Mesothelial cell of epicardium (in vitro differentiated cells): ENCODE measurements around the gene NEU3. TPM values are rescaled to one million over a fixed set of nuclear protein-coding genes. Genes with fewer than 3 reads are reported as not detected.

ENCODE experiments used
- DNase-seq, 2 experiments: peaks; one replicate each; pipeline ENCODE4 v3.0.0; 2021; ENCODE audit warnings: low spot score in 2 of 2; ENCODE audit not compliant: unreplicated experiment in 2 of 2
- H3K27ac Mint-ChIP-seq: 2 replicates; pipeline ENCODE4 v1.8.0; 2021; ENCODE audit warnings: mixed read lengths
- H3K27me3 Mint-ChIP-seq: 2 replicates; pipeline ENCODE4 v1.8.0; 2021; ENCODE audit warnings: low read depth, mixed read lengths
- H3K36me3 Mint-ChIP-seq: 2 replicates; pipeline ENCODE4 v1.8.0; 2021; ENCODE audit warnings: mixed read lengths
- H3K4me1 Mint-ChIP-seq: 2 replicates; pipeline ENCODE4 v1.8.0; 2021; ENCODE audit warnings: mixed read lengths
- H3K4me3 Mint-ChIP-seq: 2 replicates; pipeline ENCODE4 v1.8.0; 2021; ENCODE audit warnings: mild to moderate bottlenecking, moderate library complexity, mixed read lengths
- H3K9me3 Mint-ChIP-seq: 2 replicates; pipeline ENCODE4 v1.8.0; 2021; ENCODE audit warnings: mixed read lengths
- total RNA-seq: library from RNA; stranded (reverse); gene quantifications from 3 replicates; pipeline ENCODE4 v1.2.1, GENCODE V29; 2021
- TF ChIP-seq, protein P1 (sequence below): fragments of 200-600 bp; sonication (generic); IDR thresholded peaks from one replicate; pipeline ENCODE4 v1.5.0; 2021; ENCODE audit warnings: antibody characterized with exemption; ENCODE audit not compliant: unreplicated experiment

The NEU3 gene
- total RNA-seq, 1 donor from 2014 or later, result 12.0 TPM

DNA sequence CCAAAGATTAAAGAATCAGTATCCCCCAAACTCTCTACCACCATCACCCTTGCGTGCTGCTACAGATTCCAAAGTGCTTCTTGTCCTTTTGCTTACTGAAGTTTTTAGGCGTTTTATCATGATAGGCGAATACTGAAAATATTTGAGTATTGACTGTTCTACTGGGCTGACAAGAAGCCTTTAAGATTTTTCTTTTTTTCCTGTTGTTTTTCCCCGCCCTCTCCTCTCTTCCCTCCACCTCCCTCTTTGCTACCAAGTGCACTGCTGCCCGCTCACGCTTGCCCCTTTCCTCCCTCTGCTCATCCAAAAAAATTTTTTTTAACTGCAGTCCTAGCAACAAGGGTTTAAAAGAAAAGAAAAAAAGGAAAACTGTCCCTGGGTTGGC is 39.0 kb upstream of the NEU3 start:
- Mint-ChIP-seq H3K4me3 (peak overlapping the region; percentile 99), H3K27me3 (no peaks in the 10 kb centered on the region), H3K36me3 (peaks cover 9% of the 10 kb centered on the region), H3K9me3 (no peaks in the 10 kb centered on the region), H3K4me1 (peaks cover 29% of the 10 kb centered on the region), H3K27ac (peak overlapping the region; percentile 98)
- no peak for DNase-seq
- TF ChIP-seq, protein P1, sequence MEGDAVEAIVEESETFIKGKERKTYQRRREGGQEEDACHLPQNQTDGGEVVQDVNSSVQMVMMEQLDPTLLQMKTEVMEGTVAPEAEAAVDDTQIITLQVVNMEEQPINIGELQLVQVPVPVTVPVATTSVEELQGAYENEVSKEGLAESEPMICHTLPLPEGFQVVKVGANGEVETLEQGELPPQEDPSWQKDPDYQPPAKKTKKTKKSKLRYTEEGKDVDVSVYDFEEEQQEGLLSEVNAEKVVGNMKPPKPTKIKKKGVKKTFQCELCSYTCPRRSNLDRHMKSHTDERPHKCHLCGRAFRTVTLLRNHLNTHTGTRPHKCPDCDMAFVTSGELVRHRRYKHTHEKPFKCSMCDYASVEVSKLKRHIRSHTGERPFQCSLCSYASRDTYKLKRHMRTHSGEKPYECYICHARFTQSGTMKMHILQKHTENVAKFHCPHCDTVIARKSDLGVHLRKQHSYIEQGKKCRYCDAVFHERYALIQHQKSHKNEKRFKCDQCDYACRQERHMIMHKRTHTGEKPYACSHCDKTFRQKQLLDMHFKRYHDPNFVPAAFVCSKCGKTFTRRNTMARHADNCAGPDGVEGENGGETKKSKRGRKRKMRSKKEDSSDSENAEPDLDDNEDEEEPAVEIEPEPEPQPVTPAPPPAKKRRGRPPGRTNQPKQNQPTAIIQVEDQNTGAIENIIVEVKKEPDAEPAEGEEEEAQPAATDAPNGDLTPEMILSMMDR, result no peak

DNA sequence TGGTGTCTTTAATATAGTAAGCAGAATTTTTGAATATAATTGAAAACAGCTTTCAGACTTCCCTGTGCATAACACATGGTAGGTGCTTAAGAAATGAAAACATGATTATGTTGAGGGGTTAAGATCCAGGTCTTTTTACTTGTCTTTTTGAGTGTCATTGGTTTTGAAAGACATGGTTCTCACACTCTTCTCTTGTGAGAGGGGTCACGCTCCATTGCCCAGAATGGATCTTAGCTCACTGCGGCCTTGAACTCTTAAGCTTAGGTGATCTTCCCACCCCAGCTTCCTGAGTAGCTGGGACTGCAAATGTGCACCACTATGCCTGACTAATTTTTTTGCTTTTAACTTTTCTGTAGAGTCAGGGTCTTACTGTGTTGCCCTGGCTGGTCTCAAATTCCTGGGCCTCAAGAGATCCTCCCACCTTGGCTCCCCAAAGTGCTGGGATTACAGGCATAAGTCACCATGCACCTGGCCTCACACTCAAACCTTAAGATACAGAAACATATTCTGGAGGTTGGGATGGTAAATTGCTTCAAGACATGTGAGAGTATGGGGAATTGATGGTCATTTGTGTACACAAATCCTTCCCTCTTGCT is 38.3 kb upstream of the NEU3 start:
- peak overlapping the region; percentile 99 for H3K4me3 Mint-ChIP-seq
- no peak for DNase-seq
- H3K27ac Mint-ChIP-seq, result peak overlapping the region; percentile 98
- no peaks in the 10 kb centered on the region for H3K9me3 Mint-ChIP-seq
- H3K4me1 Mint-ChIP-seq, result peaks cover 29% of the 10 kb centered on the region
- H3K36me3 Mint-ChIP-seq, result peaks cover 16% of the 10 kb centered on the region
- TF ChIP-seq, protein P1, result no peak
- H3K27me3 Mint-ChIP-seq, result no peaks in the 10 kb centered on the region

DNA sequence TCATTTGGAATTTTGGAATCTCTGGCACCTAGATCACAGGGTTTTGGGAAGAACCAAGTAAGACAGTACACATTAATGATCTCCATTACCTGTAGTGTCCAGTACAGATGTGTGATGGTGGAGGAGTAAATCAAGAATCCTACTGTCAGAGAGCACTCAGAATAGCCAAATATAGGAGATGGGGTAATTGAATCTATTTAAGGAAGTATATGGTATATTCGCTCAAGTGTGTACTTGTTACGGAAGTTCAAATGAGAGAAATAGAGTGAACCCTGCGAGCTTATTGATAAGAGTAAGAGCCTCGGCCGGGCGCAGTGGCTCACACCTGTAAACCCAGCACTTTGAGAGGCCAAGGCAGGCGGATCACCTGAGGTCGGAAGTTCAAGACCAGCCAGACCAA is 37.5 kb upstream of the NEU3 start:
- H3K9me3 Mint-ChIP-seq, result no peaks in the 10 kb centered on the region
- no peak for DNase-seq
- H3K27me3 Mint-ChIP-seq, result no peaks in the 10 kb centered on the region
- H3K4me3 Mint-ChIP-seq, result no peak overlapping the region
- TF ChIP-seq, protein P1, result no peak
- peaks cover 16% of the 10 kb centered on the region for H3K36me3 Mint-ChIP-seq
- H3K4me1 Mint-ChIP-seq, result peaks cover 29% of the 10 kb centered on the region
- H3K27ac Mint-ChIP-seq, result peak overlapping the region; percentile 60

DNA sequence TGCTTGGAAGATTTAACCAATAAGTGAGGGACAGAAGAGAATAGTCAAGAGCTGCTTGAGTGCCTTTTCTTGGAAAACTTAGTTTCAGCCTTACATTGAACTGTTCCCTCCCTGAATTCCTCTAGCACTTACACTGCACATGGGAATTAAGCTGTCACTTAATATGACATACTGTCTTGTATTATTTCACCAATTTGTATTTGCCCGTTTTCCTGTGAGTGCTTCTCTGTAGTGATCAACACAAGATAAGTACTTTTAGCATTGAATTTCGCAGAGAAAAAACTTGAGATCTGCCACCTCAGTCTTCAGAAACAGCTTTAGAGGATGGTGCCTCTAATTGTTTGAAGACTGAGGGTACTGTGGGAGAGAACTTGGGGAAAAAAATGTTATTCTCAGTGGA is 36.0 kb upstream of the NEU3 start:
- Mint-ChIP-seq H3K4me3 (no peak overlapping the region), H3K9me3 (no peaks in the 10 kb centered on the region), H3K4me1 (peaks cover 29% of the 10 kb centered on the region), H3K36me3 (peaks cover 16% of the 10 kb centered on the region), H3K27ac (no peak overlapping the region), H3K27me3 (no peaks in the 10 kb centered on the region)
- TF ChIP-seq, protein P1, result no peak
- no peak for DNase-seq

DNA sequence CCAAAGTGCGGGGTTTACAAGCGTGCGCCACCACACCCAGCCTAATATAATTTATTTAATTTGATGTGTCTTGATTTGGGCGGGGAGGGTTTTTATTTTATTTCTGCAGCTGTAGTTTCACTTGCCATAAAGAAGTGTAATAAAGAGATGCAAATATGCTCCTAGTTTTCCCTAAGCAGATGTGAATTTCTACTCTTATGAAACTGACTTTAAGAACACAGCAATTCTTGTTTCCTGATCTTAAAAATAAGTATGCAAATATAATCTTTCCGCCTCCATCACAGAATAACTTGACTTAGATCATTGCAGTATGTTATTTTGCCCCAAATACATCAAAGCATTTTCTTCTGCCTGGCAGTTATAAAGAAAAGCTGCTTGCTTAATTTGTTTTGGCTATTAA is 35.3 kb upstream of the NEU3 start:
- Mint-ChIP-seq H3K9me3 (no peaks in the 10 kb centered on the region), H3K27ac (no peak overlapping the region), H3K4me3 (no peak overlapping the region), H3K4me1 (peaks cover 29% of the 10 kb centered on the region), H3K27me3 (no peaks in the 10 kb centered on the region), H3K36me3 (peaks cover 16% of the 10 kb centered on the region)
- TF ChIP-seq, protein P1, result no peak
- no peak for DNase-seq

DNA sequence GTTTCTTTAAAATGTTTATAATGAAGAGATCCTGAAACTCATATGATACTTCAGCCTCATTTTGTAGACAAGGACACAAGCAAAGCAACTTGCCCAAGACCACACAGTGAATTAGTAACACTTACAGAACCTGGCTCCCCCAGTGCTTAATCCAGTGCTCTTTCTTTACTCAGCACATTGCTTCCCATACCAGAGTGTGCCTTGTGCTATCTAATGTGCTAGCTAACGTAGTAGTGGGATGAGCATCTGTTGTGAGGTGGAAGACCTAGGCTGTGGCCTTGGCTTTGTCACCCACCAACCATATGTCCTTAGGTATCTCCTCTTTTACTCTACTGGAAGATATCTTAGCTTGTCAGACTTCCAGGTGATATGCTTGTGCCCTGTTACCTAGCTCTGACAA is 34.5 kb upstream of the NEU3 start:
- Mint-ChIP-seq H3K4me1 (peaks cover 27% of the 10 kb centered on the region), H3K4me3 (no peak overlapping the region)

More for the DNA sequence above, 34.5 kb upstream of the NEU3 start:
- Mint-ChIP-seq H3K36me3 (peaks cover 16% of the 10 kb centered on the region), H3K9me3 (no peaks in the 10 kb centered on the region), H3K27me3 (no peaks in the 10 kb centered on the region), H3K27ac (no peak overlapping the region)
- DNase-seq, result no peak
- TF ChIP-seq, protein P1, result no peak
